Loucy (cell line): ENCODE measurements around the gene VAV2.

Experiments used
- H2AFZ ChIP-seq: fragments of 200-600 bp; sonication (generic); 2 replicates; pipeline ENCODE4 v1.6.0; 2016; ENCODE audit warnings: antibody characterized with exemption, mild to moderate bottlenecking, low read length, moderate library complexity
- H3F3A ChIP-seq: fragments of 200-600 bp; 2 replicates; pipeline ENCODE4 v1.6.0; 2016; ENCODE audit warnings: antibody characterized with exemption, low read depth, mild to moderate bottlenecking
- H3K27me3 ChIP-seq: fragments of 200-600 bp; sonication (generic); 2 replicates; pipeline ENCODE4 v1.6.1; 2014; ENCODE audit warnings: low read length, mild to moderate bottlenecking; ENCODE audit not compliant: insufficient read depth, poor library complexity, severe bottlenecking
- H3K36me3 ChIP-seq: fragments of 200-600 bp; sonication (generic); 2 replicates; pipeline ENCODE4 v1.6.1; 2016; ENCODE audit warnings: low read length; ENCODE audit not compliant: insufficient read depth
- H3K4me1 ChIP-seq: fragments of 200-600 bp; sonication (generic); 2 replicates; pipeline ENCODE4 v1.5.1; 2014; ENCODE audit warnings: low read length, mild to moderate bottlenecking; ENCODE audit not compliant: insufficient read depth, poor library complexity, severe bottlenecking
- H3K4me2 ChIP-seq: fragments of 200-600 bp; sonication (generic); 2 replicates; pipeline ENCODE4 v1.6.0; 2014; ENCODE audit warnings: antibody characterized with exemption, low read length, low read depth, mild to moderate bottlenecking; ENCODE audit not compliant: poor library complexity, severe bottlenecking
- H3K4me3 ChIP-seq: fragments of 200-600 bp; sonication (generic); 2 replicates; pipeline ENCODE4 v1.5.1; 2014; ENCODE audit warnings: low read length, mild to moderate bottlenecking, mixed read lengths; ENCODE audit not compliant: poor library complexity, severe bottlenecking
- H3K79me2 ChIP-seq: fragments of 200-600 bp; sonication (generic); 2 replicates; pipeline ENCODE4 v1.6.1; 2014; ENCODE audit warnings: low read length; ENCODE audit not compliant: insufficient read depth
- H3K9ac ChIP-seq: fragments of 200-600 bp; sonication (generic); 2 replicates; pipeline ENCODE4 v1.6.0; 2014; ENCODE audit warnings: mild to moderate bottlenecking, low read depth, low read length, moderate library complexity; ENCODE audit not compliant: poor library complexity, severe bottlenecking
- H3K9me2 ChIP-seq: fragments of 200-600 bp; sonication (generic); replicated peaks from 2 replicates; pipeline ENCODE4 v1.6.1; 2016; ENCODE audit warnings: low read depth, low read length, mixed read lengths
- H3K9me3 ChIP-seq: fragments of 200-600 bp; sonication (generic); 2 replicates; pipeline ENCODE4 v1.6.1; 2014; ENCODE audit warnings: mild to moderate bottlenecking, antibody characterized with exemption, low read length, low read depth; ENCODE audit not compliant: insufficient read depth
- H4K20me1 ChIP-seq: fragments of 200-600 bp; sonication (generic); 2 replicates; pipeline ENCODE4 v1.6.0; 2014; ENCODE audit warnings: antibody characterized with exemption, low read length, mild to moderate bottlenecking; ENCODE audit not compliant: insufficient read depth, poor library complexity, severe bottlenecking
- EZH2phosphoT487 ChIP-seq: fragments of 200-600 bp; IDR thresholded peaks from 2 replicates; pipeline ENCODE4 v1.6.1; 2018; ENCODE audit warnings: antibody characterized with exemption, mild to moderate bottlenecking, moderate library complexity, borderline replicate concordance
- TF ChIP-seq, protein P1 (sequence below): fragments of 200-600 bp; sonication (generic); conservative IDR thresholded peaks from 2 replicates; pipeline ENCODE4 v1.5.1; 2014; ENCODE audit warnings: mild to moderate bottlenecking, antibody characterized with exemption, low read length

The VAV2 gene

DNA sequence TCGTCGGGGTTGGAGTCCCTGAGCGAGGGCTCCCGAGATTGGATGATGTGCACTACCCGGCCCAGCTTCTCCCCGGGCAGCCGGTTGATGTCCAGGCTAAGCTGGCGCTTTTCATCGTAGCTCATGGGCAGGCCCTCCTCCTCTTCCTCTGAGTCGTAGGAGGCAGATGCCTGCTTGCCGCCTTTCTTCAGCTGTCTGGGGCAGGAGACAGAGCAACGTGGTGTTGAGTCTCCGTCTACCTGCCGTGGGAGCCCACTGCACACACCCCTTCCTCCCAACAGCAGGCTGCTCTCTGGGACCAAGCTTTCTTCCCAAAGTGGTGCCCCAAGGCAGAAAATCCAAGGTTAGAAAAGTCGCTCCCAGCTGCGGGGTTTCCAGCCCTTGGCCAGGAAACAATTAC, 44.0 kb upstream of the VAV2 start:
- Histone ChIP-seq H2AFZ (no peak overlapping the region), H3K9me3 (no peaks in the 10 kb centered on the region), H3K9ac (no peak overlapping the region), H3K4me1 (no peaks in the 10 kb centered on the region), H3F3A (no peaks in the 10 kb centered on the region), H3K36me3 (peaks cover 86% of the 10 kb centered on the region; the same call in 1 of the 2 replicates), H3K79me2 (no peaks in the 10 kb centered on the region), H3K9me2 (no peaks in the 10 kb centered on the region), H3K27me3 (no peaks in the 10 kb centered on the region), H3K4me2 (no peak overlapping the region), H3K4me3 (no peak overlapping the region), H4K20me1 (no peaks in the 10 kb centered on the region)
- TF ChIP-seq EZH2phosphoT487 = no peak
- TF ChIP-seq, protein P1, sequence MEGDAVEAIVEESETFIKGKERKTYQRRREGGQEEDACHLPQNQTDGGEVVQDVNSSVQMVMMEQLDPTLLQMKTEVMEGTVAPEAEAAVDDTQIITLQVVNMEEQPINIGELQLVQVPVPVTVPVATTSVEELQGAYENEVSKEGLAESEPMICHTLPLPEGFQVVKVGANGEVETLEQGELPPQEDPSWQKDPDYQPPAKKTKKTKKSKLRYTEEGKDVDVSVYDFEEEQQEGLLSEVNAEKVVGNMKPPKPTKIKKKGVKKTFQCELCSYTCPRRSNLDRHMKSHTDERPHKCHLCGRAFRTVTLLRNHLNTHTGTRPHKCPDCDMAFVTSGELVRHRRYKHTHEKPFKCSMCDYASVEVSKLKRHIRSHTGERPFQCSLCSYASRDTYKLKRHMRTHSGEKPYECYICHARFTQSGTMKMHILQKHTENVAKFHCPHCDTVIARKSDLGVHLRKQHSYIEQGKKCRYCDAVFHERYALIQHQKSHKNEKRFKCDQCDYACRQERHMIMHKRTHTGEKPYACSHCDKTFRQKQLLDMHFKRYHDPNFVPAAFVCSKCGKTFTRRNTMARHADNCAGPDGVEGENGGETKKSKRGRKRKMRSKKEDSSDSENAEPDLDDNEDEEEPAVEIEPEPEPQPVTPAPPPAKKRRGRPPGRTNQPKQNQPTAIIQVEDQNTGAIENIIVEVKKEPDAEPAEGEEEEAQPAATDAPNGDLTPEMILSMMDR = no peak

DNA sequence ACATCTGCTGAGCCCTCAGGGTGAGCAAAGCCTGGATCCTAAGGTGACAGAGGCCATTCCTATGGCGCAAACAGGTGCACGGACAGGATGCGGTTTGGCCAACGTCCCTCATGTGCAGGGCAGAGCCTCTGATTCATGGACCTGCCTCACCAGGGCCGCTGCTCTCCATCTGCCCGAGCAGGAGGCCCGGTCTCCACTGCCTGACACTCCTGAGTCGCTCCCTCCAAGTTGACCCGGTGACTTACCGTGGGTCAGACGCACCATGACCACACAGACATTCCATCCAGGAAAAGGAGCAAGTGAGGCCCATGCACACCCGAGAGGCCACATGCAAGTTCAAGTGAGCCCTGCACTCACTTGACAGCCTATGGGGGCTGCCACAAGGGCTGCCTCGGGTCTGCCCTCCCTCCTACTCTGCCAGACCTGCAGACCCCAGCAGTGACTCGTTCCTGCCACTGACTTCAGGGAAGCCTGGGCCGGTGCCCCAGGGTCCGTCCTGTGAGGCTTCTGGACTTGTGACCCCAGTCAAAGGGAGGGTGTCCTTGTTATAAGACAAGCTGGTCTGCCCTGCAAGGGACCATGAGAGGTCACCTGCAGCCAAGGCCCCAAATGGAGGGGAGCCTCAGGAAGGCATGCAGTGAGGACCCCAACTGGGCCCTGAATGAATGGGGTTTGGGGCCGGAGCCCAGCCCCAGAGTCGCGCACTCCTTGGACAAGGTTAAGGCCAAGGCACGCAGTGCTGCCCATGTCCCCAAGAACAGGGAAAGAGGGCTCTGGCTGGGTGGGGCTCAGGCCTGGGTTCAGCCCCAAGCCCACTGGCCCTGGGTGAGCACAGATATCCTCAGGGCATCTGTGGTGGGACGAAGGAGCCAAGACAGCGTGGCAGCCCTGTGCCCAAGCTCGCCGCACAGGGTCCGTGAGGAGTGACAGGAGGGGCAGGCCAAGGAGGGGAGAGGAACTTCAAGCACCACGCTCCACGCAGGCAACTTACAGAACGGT, 43.2 kb upstream of the VAV2 start:
- H2AFZ ChIP-seq = no peak overlapping the region
- no peaks in the 10 kb centered on the region for H3K9me3 ChIP-seq
- no peak overlapping the region for H3K9ac ChIP-seq
- no peaks in the 10 kb centered on the region for H3K9me2 ChIP-seq
- no peaks in the 10 kb centered on the region for H3K4me1 ChIP-seq
- no peaks in the 10 kb centered on the region for H4K20me1 ChIP-seq
- no peaks in the 10 kb centered on the region for H3K27me3 ChIP-seq
- no peak overlapping the region for H3K4me3 ChIP-seq
- H3K79me2 ChIP-seq = no peaks in the 10 kb centered on the region
- no peaks in the 10 kb centered on the region for H3F3A ChIP-seq
- no peak overlapping the region for H3K4me2 ChIP-seq
- TF ChIP-seq EZH2phosphoT487 = no peak
- TF ChIP-seq, protein P1 = no peak
- H3K36me3 ChIP-seq = peaks cover 81% of the 10 kb centered on the region; the same call in 1 of the 2 replicates

DNA sequence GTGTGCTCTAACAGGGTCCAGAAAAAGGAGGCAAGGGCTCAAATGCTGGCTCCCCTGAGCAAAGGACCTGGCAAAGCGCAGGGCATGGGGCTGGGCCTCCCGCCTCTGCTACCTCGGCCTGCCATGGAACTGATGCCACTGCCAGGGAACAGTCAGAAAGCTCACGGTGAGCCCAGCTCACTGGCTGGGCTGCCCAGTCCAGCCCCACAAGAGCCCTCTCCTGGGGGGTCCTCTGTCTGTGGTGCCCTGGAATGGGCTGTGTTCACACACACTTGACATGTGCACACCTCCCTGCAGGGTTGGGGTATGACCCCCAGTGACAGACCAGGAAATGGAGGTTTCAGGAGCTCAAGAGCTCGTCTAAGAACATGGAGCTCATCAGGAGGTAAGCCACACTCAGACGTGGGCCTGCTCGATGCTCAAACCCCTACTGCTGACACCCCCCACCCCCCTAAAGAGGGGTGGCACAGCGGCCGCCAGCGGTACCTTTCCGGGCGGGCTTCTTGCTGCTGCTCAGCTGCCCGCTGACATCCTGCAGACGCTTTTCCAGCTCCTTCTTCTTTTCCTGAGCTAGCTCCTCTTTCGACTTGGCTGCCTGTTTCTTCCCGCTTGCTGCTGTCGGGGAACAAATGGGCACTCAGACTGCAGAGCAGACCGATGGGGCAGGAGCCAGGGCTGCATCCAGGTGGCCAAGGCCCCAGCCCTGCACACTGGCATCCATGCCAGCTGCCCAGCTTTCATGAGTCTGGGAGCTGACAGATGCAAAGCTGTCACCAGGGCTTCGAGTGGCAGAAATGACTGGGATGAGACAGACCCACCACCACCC, 42.3 kb upstream of the VAV2 start:
- Histone ChIP-seq H4K20me1 (no peaks in the 10 kb centered on the region), H3K9ac (no peak overlapping the region), H3K27me3 (no peaks in the 10 kb centered on the region), H3K79me2 (no peaks in the 10 kb centered on the region), H3K4me1 (no peaks in the 10 kb centered on the region), H3K4me2 (no peak overlapping the region), H3K36me3 (peaks cover 71% of the 10 kb centered on the region; the same call in 1 of the 2 replicates), H3K9me2 (no peaks in the 10 kb centered on the region), H3F3A (no peaks in the 10 kb centered on the region), H3K4me3 (no peak overlapping the region), H2AFZ (no peak overlapping the region), H3K9me3 (no peaks in the 10 kb centered on the region)
- no peak for TF ChIP-seq EZH2phosphoT487
- TF ChIP-seq, protein P1 = no peak
